ENCODE measurements around the gene CHDH.

DNA sequence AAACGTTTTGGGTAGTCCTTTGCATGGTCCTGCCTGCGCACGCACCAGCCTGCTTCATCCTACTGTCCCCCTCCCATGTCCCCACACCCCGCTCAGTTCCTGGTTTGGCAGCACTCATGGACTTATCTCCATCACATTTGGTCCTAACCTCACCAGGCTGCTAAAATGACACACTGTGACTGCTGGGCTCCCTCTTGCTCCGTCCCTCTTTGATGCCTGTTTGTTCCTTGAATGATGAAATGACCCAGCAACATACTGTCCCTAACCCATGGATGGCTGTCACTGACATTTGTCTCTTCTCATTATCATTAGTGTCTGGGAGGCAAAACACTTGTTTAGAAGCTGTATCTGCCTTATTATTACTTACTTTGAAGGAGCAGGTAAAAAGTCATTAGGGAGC lies 80.5 kb downstream of the CHDH start:
- TF ChIP-seq POLR2A (IDR thresholded peaks at IDR 0.05; ENCODE audit: low read length) (no peak), GATA1 (IDR thresholded peaks at IDR 0.05; ENCODE audit: low read depth, low read length) (no peak)
